Osteoblast (primary cell): ENCODE measurements around the gene S100G. TPM values are rescaled to one million over a fixed set of nuclear protein-coding genes. Genes with fewer than 3 reads are reported as not detected.
A peak's percentile ranks its signal among the peaks of the same experiment; 100 is the strongest.

Source experiments
- DNase-seq: peaks from one replicate; pipeline ENCODE4 v3.0.0; 2011; ENCODE audit warnings: low spot score, mixed read lengths; ENCODE audit not compliant: insufficient read length; ENCODE audit errors: missing footprints
- H2AFZ ChIP-seq: 2 replicates; pipeline ENCODE4 v1.6.0; 2011; ENCODE audit warnings: mild to moderate bottlenecking, low read length
- H3K27ac ChIP-seq: 2 replicates; pipeline ENCODE4 v1.5.1; 2011; ENCODE audit warnings: mild to moderate bottlenecking, low read depth, low read length, moderate library complexity
- H3K27me3 ChIP-seq: 2 replicates; pipeline ENCODE4 v1.6.0; 2012; ENCODE audit warnings: mild to moderate bottlenecking, control low read depth, inconsistent platforms, low read length, moderate library complexity; ENCODE audit not compliant: insufficient read depth
- H3K36me3 ChIP-seq: 2 replicates; pipeline ENCODE4 v1.5.1; 2011; ENCODE audit warnings: mild to moderate bottlenecking, low read length, control low read depth, moderate library complexity; ENCODE audit not compliant: insufficient read depth
- H3K4me1 ChIP-seq: 2 replicates; pipeline ENCODE4 v1.5.1; 2011; ENCODE audit warnings: mild to moderate bottlenecking, low read length, control low read depth, moderate library complexity; ENCODE audit not compliant: insufficient read depth
- H3K4me2 ChIP-seq: 2 replicates; pipeline ENCODE4 v1.6.0; 2011; ENCODE audit warnings: mild to moderate bottlenecking, low read length; ENCODE audit not compliant: insufficient read depth
- H3K4me3 ChIP-seq: fragments of 200-600 bp; sonication (generic); 3 replicates; pipeline ENCODE4 v1.5.1; 2012; ENCODE audit warnings: mild to moderate bottlenecking, low read length, inconsistent platforms; ENCODE audit not compliant: insufficient read depth
- H3K79me2 ChIP-seq: 2 replicates; pipeline ENCODE4 v1.6.0; 2012; ENCODE audit warnings: mild to moderate bottlenecking, low read length, control low read depth, inconsistent platforms; ENCODE audit not compliant: insufficient read depth
- H3K9me3 ChIP-seq: 2 replicates; pipeline ENCODE4 v1.5.1; 2011; ENCODE audit warnings: low read depth, low read length, control low read depth
- H4K20me1 ChIP-seq: 2 replicates; pipeline ENCODE4 v1.6.0; 2012; ENCODE audit warnings: mild to moderate bottlenecking, low read length, control low read depth; ENCODE audit not compliant: insufficient read depth
- CTCF ChIP-seq: IDR thresholded peaks from 2 replicates; pipeline ENCODE4 v1.5.1; 2011; ENCODE audit warnings: mild to moderate bottlenecking, low read depth, low read length, moderate library complexity; ENCODE audit errors: extremely low read depth
- total RNA-seq: library from RNA; depleted of rRNA; stranded (reverse); fragments of >200 nt; gene quantifications from 2 replicates; pipeline ENCODE4 v1.2.3, GENCODE V29; 2012

The S100G gene
- total RNA-seq, 1 donor, result not detected

- peak overlapping the region; percentile 54 for H3K27ac ChIP-seq
Observed at GRCh38 chrX:16643176-16643575, 6.8 kb upstream of the S100G start.

GRCh38 chrX:16646366-16647138 lies 3.4 kb upstream of the S100G start:
- Histone ChIP-seq H3K4me2 (no peak overlapping the region), H2AFZ (no peak overlapping the region), H3K27ac (no peak overlapping the region), H3K9me3 (no peaks in the 10 kb centered on the region), H3K4me1 (peaks cover 14% of the 10 kb centered on the region), H3K27me3 (no peaks in the 10 kb centered on the region), H3K4me3 (no peak overlapping the region), H4K20me1 (no peaks in the 10 kb centered on the region), H3K79me2 (no peaks in the 10 kb centered on the region), H3K36me3 (no peaks in the 10 kb centered on the region)
- DNase-seq, result no peak
- no peak for TF ChIP-seq CTCF

More at GRCh38 chrX:16643176-16643575, 6.8 kb upstream of the S100G start:
- Histone ChIP-seq H3K36me3 (no peaks in the 10 kb centered on the region), H2AFZ (no peak overlapping the region), H3K9me3 (no peaks in the 10 kb centered on the region), H3K4me3 (no peak overlapping the region), H3K4me1 (peaks cover 14% of the 10 kb centered on the region), H4K20me1 (no peaks in the 10 kb centered on the region), H3K27me3 (no peaks in the 10 kb centered on the region), H3K79me2 (no peaks in the 10 kb centered on the region), H3K4me2 (peak overlapping the region; percentile 49)
- no peak for TF ChIP-seq CTCF
- no peak for DNase-seq

DNA sequence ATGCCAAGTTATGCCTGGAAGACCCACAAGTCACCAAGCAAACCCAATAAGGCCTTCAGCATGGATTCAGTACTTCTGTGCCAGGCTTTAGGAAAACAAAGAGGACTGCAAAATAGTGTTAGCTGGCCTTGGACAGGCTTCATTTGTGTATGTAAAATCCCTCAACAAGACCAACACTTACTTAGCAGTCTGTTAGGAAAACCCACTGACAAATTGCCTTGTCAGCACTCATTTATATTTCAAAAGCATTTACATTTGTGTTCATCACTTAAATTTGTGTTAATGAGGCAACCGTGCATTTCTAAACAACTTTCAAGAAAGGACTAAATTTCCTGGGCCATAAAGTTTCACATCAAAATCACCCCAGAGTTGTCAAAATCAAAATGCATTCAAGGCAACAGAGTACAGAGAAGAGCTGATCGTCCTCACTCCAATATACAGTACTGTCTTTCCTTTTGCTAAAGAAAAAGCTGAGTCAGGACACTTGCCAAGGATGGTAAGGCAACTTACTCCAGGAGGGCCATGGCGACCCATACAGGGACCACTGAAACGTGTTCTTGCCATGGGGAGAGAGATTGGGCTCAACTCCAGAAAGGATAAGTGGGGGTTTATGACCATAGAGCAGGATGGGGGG lies 1.6 kb downstream of the S100G start:
- no peak overlapping the region for H2AFZ ChIP-seq
- H3K79me2 ChIP-seq, result no peaks in the 10 kb centered on the region
- H3K36me3 ChIP-seq, result no peaks in the 10 kb centered on the region
- H3K27me3 ChIP-seq, result no peaks in the 10 kb centered on the region
- H3K27ac ChIP-seq, result no peak overlapping the region
- no peaks in the 10 kb centered on the region for H3K9me3 ChIP-seq
- TF ChIP-seq CTCF, result no peak
- H3K4me2 ChIP-seq, result no peak overlapping the region
- no peaks in the 10 kb centered on the region for H4K20me1 ChIP-seq
- H3K4me1 ChIP-seq, result no peaks in the 10 kb centered on the region
- no peak for DNase-seq
- no peak overlapping the region for H3K4me3 ChIP-seq

DNA sequence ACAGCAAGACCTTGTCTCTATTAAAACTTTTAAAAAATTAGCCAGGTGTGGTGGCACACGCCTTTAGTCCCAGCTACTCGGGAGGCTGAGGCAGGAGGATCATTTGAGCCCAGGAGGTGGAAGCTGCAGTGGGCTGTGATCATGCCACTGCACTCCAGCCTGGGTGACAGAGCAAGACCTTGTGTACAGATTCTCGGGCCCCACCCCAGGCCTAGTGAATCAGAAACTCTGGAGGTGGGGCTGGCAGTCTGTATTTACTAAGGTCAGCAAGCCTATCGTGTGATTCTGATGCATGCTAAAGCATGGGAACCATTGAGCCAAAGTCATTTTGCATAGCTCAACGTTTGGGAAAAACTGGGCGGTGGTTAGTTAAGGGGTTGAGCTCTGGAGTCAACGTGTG lies 3.5 kb downstream of the S100G start:
- H3K27me3 ChIP-seq, result no peaks in the 10 kb centered on the region
- H3K9me3 ChIP-seq, result no peaks in the 10 kb centered on the region
- H3K36me3 ChIP-seq, result no peaks in the 10 kb centered on the region
- no peak overlapping the region for H3K4me2 ChIP-seq
- H3K4me3 ChIP-seq, result no peak overlapping the region
- H3K27ac ChIP-seq, result peak overlapping the region; percentile 12
- H2AFZ ChIP-seq, result no peak overlapping the region
- no peaks in the 10 kb centered on the region for H4K20me1 ChIP-seq
- DNase-seq, result no peak
- no peak for TF ChIP-seq CTCF
- peaks cover 5% of the 10 kb centered on the region for H3K4me1 ChIP-seq
- H3K79me2 ChIP-seq, result no peaks in the 10 kb centered on the region
